Hepatocyte (in vitro differentiated cells): Measurements from ENCODE around the gene RALGPS2. TPM values are rescaled to one million over a fixed set of nuclear protein-coding genes. Genes with fewer than 3 reads are reported as not detected.

Experiments used
- DNase-seq: peaks from one replicate; pipeline ENCODE4 v3.0.0-alpha.2; 2016; ENCODE audit warnings: low spot score
- H2AFZ ChIP-seq: fragments of 200-600 bp; sonication (generic); 2 replicates; pipeline ENCODE4 v1.6.0; 2016; ENCODE audit warnings: antibody characterized with exemption, mild to moderate bottlenecking
- H3K27ac ChIP-seq: fragments of 200-600 bp; sonication (generic); 2 replicates; pipeline ENCODE4 v1.5.1; 2016; ENCODE audit warnings: mild to moderate bottlenecking
- H3K27me3 ChIP-seq: fragments of 200-600 bp; sonication (generic); 2 replicates; pipeline ENCODE4 v1.6.1; 2016
- H3K36me3 ChIP-seq: fragments of 200-600 bp; sonication (generic); replicated peaks from 2 replicates; pipeline ENCODE4 v1.5.1; 2016; ENCODE audit warnings: low read depth; ENCODE audit not compliant: insufficient read depth
- H3K4me1 ChIP-seq: fragments of 200-600 bp; sonication (generic); 2 replicates; pipeline ENCODE4 v1.5.1; 2016; ENCODE audit warnings: mild to moderate bottlenecking, moderate library complexity; ENCODE audit not compliant: insufficient read depth
- H3K4me2 ChIP-seq: fragments of 200-600 bp; sonication (generic); 2 replicates; pipeline ENCODE4 v1.6.0; 2016
- H3K4me3 ChIP-seq: fragments of 200-600 bp; sonication (generic); 2 replicates; pipeline ENCODE4 v1.5.1; 2016; ENCODE audit warnings: mild to moderate bottlenecking
- H3K79me2 ChIP-seq: fragments of 200-600 bp; sonication (generic); 2 replicates; pipeline ENCODE4 v1.6.0; 2017; ENCODE audit warnings: mild to moderate bottlenecking
- H3K9me2 ChIP-seq: fragments of 200-600 bp; sonication (generic); replicated peaks from 2 replicates; pipeline ENCODE4 v1.6.0; 2017; ENCODE audit warnings: mild to moderate bottlenecking; ENCODE audit not compliant: insufficient read depth
- H3K9me3 ChIP-seq: fragments of 200-600 bp; sonication (generic); 2 replicates; pipeline ENCODE4 v1.5.1; 2016; ENCODE audit warnings: low read depth, mild to moderate bottlenecking
- H4K20me1 ChIP-seq: fragments of 200-600 bp; sonication (generic); 2 replicates; pipeline ENCODE4 v1.6.0; 2016; ENCODE audit warnings: mild to moderate bottlenecking; ENCODE audit not compliant: insufficient read depth, poor library complexity, severe bottlenecking
- EZH2 ChIP-seq: fragments of 200-600 bp; sonication (generic); IDR thresholded peaks from 2 replicates; pipeline ENCODE4 v1.6.1; 2016; ENCODE audit warnings: antibody characterized with exemption, mild to moderate bottlenecking, borderline replicate concordance
- EZH2phosphoT487 ChIP-seq: fragments of 200-600 bp; sonication (generic); IDR thresholded peaks from one replicate; pipeline ENCODE4 v1.6.1; 2018; ENCODE audit warnings: antibody characterized with exemption, mild to moderate bottlenecking, low read depth, moderate library complexity; ENCODE audit not compliant: unreplicated experiment, severe bottlenecking
- WGBS: methylation state at CpG from one replicate; pipeline ENCODE4 v1.1.6; 2016; ENCODE audit warnings: low lambda C conversion rate; ENCODE audit errors: missing lambda C conversion rate; 5-methylcytosine and 5-hydroxymethylcytosine counted together
- polyA plus RNA-seq: library from polyadenylated mRNA; unstranded; fragments of >200 nt; fragmentation: Nextera tagmentation; extraction: Ambion mirVana; gene quantifications from 2 replicates; pipeline ENCODE4 v1.2.1, GENCODE V29; 2016
- total RNA-seq: library from RNA; depleted of rRNA; stranded (reverse); fragments of >200 nt; gene quantifications from 2 replicates; pipeline ENCODE4 v1.2.3, GENCODE V29; 2014
- TF ChIP-seq, protein P1 (sequence below): fragments of 200-600 bp; sonication (generic); IDR thresholded peaks from 2 replicates; pipeline ENCODE4 v1.5.1; 2016; ENCODE audit warnings: antibody characterized with exemption, mild to moderate bottlenecking; ENCODE audit not compliant: poor library complexity

RALGPS2 gene
- total and polyA plus RNA-seq, 2 experiments from 2014 or later = 9.3 to 35.4 TPM

DNA sequence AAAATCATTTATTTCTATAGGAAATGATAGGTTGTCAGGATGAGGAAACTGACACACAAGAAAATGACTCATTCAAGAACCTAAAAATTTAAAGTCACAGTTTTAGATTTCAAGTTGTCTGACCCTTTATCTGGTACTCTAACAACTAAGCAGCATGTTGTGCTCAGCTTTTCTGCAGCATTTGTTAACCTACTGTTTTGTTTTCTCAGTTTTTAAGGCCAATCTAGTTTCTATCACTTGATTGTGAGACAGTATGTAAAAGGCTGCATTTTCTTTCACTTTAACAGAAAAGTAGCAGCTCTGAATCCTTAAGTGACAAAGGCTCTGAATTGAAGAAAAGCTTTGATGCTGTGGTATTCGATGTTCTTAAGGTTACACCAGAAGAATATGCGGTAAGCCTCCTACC, 59.1 kb downstream of the RALGPS2 start:
- H3K27ac ChIP-seq = no peak overlapping the region
- no peak overlapping the region for H2AFZ ChIP-seq
- no peaks in the 10 kb centered on the region for H4K20me1 ChIP-seq
- H3K9me3 ChIP-seq = no peaks in the 10 kb centered on the region
- no peaks in the 10 kb centered on the region for H3K9me2 ChIP-seq
- H3K4me3 ChIP-seq = no peak overlapping the region
- TF ChIP-seq EZH2phosphoT487 (no peak), EZH2 (no peak)
- TF ChIP-seq, protein P1, sequence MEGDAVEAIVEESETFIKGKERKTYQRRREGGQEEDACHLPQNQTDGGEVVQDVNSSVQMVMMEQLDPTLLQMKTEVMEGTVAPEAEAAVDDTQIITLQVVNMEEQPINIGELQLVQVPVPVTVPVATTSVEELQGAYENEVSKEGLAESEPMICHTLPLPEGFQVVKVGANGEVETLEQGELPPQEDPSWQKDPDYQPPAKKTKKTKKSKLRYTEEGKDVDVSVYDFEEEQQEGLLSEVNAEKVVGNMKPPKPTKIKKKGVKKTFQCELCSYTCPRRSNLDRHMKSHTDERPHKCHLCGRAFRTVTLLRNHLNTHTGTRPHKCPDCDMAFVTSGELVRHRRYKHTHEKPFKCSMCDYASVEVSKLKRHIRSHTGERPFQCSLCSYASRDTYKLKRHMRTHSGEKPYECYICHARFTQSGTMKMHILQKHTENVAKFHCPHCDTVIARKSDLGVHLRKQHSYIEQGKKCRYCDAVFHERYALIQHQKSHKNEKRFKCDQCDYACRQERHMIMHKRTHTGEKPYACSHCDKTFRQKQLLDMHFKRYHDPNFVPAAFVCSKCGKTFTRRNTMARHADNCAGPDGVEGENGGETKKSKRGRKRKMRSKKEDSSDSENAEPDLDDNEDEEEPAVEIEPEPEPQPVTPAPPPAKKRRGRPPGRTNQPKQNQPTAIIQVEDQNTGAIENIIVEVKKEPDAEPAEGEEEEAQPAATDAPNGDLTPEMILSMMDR = no peak
- WGBS = 93% methylated on average over 2 of the region's 2 CpGs
- no peaks in the 10 kb centered on the region for H3K4me1 ChIP-seq
- no peaks in the 10 kb centered on the region for H3K36me3 ChIP-seq
- H3K79me2 ChIP-seq = peaks cover 2% of the 10 kb centered on the region
- H3K27me3 ChIP-seq = no peaks in the 10 kb centered on the region
- no peak overlapping the region for H3K4me2 ChIP-seq
- DNase-seq = no peak

DNA sequence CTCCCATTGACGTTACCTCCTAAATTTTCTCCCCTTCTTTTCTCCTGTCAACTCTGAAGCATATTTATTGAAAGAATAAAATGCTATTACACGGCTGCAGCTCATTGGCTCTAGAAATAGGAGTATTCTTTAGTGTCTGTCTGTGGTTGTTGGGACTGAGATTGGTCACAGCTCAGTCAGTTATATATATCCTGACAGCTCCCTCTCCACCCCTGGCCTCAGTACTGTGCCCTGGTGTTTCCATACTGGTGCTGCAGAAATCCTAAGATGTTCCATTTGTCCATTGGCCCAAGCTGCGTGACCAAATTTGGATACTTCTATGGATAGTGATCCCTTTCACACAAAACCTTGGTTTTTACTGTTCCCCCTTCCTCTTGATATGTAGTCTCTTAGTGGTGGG, 67.3 kb downstream of the RALGPS2 start:
- no peak overlapping the region for H3K4me3 ChIP-seq
- TF ChIP-seq EZH2phosphoT487 (no peak), EZH2 (no peak)
- TF ChIP-seq, protein P1 = no peak
- no peaks in the 10 kb centered on the region for H4K20me1 ChIP-seq
- no peak overlapping the region for H3K27ac ChIP-seq
- H3K36me3 ChIP-seq = no peaks in the 10 kb centered on the region
- H3K9me3 ChIP-seq = no peaks in the 10 kb centered on the region
- no peak overlapping the region for H3K4me2 ChIP-seq
- H3K27me3 ChIP-seq = no peaks in the 10 kb centered on the region
- H3K4me1 ChIP-seq = no peaks in the 10 kb centered on the region
- DNase-seq = no peak
- no peaks in the 10 kb centered on the region for H3K9me2 ChIP-seq
- WGBS = 91% methylated on average over 3 of the region's 3 CpGs
- H3K79me2 ChIP-seq = no peaks in the 10 kb centered on the region
- no peak overlapping the region for H2AFZ ChIP-seq

DNA sequence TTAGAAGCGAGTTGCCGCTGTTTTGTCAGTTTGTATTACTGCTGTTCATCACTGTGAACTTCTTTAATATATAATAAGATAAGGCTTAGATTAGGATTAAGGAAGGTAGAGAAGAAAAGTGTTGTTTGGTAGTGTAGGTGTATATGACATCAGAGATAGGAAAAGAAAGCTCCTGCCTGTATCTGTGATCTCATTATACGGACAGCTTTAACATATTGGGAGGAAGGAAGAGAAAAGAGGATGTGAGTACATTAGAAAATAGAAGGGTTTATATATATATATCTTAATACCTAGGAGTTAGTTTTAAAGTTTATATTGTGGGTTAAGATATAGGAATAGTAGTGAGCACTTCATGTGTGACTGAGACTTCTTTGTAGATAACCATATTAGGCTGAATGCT, 71.0 kb downstream of the RALGPS2 start:
- H3K36me3 ChIP-seq = no peaks in the 10 kb centered on the region
- H3K4me3 ChIP-seq = no peak overlapping the region
- H3K4me1 ChIP-seq = no peaks in the 10 kb centered on the region
- no peak overlapping the region for H2AFZ ChIP-seq
- H3K27ac ChIP-seq = no peak overlapping the region
- H3K27me3 ChIP-seq = no peaks in the 10 kb centered on the region
- no peaks in the 10 kb centered on the region for H4K20me1 ChIP-seq
- 93% methylated on average over 3 of the region's 3 CpGs for WGBS
- no peak for DNase-seq
- no peaks in the 10 kb centered on the region for H3K79me2 ChIP-seq
- TF ChIP-seq, protein P1 = no peak
- TF ChIP-seq EZH2phosphoT487 (no peak), EZH2 (no peak)
- no peak overlapping the region for H3K4me2 ChIP-seq
- H3K9me3 ChIP-seq = no peaks in the 10 kb centered on the region
- no peaks in the 10 kb centered on the region for H3K9me2 ChIP-seq

DNA sequence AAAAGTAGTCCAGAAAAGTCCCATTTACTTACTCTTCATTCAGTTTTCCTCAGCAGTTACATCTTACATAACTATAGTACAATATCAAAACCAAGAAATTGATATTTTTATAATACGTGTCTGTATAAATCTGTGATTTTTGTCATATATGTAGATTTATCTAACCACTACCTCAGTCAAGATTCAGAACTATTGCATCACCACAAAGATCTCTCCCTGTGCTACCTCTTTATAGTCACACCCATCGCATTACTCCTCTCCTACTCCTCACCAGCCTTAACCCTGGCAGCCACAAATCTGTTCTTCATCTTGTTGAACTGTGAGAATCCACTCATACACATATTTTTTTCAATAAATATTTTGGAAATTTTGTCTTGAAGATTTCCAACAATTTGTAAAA, 72.5 kb downstream of the RALGPS2 start:
- Histone ChIP-seq H3K27ac (no peak overlapping the region), H3K9me3 (no peaks in the 10 kb centered on the region), H3K4me3 (no peak overlapping the region), H4K20me1 (no peaks in the 10 kb centered on the region), H3K36me3 (no peaks in the 10 kb centered on the region), H2AFZ (no peak overlapping the region), H3K4me1 (no peaks in the 10 kb centered on the region), H3K4me2 (no peak overlapping the region), H3K9me2 (no peaks in the 10 kb centered on the region), H3K27me3 (no peaks in the 10 kb centered on the region), H3K79me2 (no peaks in the 10 kb centered on the region)
- DNase-seq = no peak
- WGBS = 98% methylated on average over 2 of the region's 2 CpGs
- TF ChIP-seq EZH2 (no peak), EZH2phosphoT487 (no peak)
- TF ChIP-seq, protein P1 = no peak
